Measurements from ENCODE around the gene LSR. TPM values are rescaled to one million over a fixed set of nuclear protein-coding genes. Genes with fewer than 3 reads are reported as not detected.

The LSR gene
- polyA plus RNA-seq, 1 donor (not counting 4 experiments of a cell fraction or from before 2014, with no cell fraction given): 51.3 TPM

DNA sequence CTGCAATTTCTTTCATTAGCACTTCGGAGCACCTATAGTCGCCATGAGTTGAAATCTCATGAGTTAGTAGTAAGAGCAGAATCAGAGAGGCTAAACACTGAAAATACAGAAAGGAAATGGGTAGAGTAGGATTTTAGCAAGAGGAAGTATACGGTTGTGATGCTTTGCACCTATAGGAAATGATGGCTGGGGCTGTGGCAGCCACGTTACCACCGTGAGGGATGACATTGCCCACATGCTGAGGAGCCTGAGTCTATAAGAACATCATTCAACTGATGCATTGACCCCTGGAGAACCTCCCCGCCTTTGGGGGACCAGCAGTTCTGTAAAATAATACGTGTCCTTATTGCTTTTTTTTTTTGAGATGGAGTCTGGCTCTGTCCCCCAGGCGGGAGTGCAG is 40.7 kb upstream of the LSR start:
- H3K9me1 ChIP-seq (ENCODE audit: control insufficient read depth, extremely low read depth, insufficient read depth, low read length): no peaks in the 10 kb centered on the region
- no peaks in the 10 kb centered on the region for H3K9me3 ChIP-seq (ENCODE audit: control insufficient read depth, low read depth, low read length)
- no peaks in the 10 kb centered on the region for H4K20me1 ChIP-seq (ENCODE audit: control insufficient read depth, extremely low read depth, insufficient read depth, low read length)
- FAIRE-seq (no peak), DNase-seq (ENCODE audit: low read depth, low spot score) (no peak)
- H3K4me1 ChIP-seq (ENCODE audit: control insufficient read depth, extremely low read depth, insufficient read depth, low read length): no peaks in the 10 kb centered on the region
- H2AFZ ChIP-seq (ENCODE audit: control insufficient read depth, low read length): no peak overlapping the region
- no peaks in the 10 kb centered on the region for H3K79me2 ChIP-seq (ENCODE audit: control insufficient read depth, insufficient read depth, low read length)
- TF ChIP-seq, protein P1, sequence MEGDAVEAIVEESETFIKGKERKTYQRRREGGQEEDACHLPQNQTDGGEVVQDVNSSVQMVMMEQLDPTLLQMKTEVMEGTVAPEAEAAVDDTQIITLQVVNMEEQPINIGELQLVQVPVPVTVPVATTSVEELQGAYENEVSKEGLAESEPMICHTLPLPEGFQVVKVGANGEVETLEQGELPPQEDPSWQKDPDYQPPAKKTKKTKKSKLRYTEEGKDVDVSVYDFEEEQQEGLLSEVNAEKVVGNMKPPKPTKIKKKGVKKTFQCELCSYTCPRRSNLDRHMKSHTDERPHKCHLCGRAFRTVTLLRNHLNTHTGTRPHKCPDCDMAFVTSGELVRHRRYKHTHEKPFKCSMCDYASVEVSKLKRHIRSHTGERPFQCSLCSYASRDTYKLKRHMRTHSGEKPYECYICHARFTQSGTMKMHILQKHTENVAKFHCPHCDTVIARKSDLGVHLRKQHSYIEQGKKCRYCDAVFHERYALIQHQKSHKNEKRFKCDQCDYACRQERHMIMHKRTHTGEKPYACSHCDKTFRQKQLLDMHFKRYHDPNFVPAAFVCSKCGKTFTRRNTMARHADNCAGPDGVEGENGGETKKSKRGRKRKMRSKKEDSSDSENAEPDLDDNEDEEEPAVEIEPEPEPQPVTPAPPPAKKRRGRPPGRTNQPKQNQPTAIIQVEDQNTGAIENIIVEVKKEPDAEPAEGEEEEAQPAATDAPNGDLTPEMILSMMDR (optimal IDR thresholded peaks at IDR 0.05 in 1 of 3, IDR thresholded peaks at IDR 0.05 in 1 of 3, conservative IDR thresholded peaks at IDR 0.05 in 1 of 3; ENCODE audit: extremely low read depth in 1 of 3, insufficient read depth in 2 of 3, low read length in 3 of 3): no peak
- TF ChIP-seq EZH2 (IDR thresholded peaks at IDR 0.05; ENCODE audit: low read length): no peak
- dilution Hi-C loops (cut with MboI; ENCODE audit: extremely low pct_ligation_motif_present, low sequenced_read_pairs): no loop called here
- H3K36me3 ChIP-seq (ENCODE audit: control insufficient read depth in 2 of 2, extremely low read depth in 1 of 2, insufficient read depth in 2 of 2, low read length in 2 of 2): no peaks in the 10 kb centered on the region
- no peak overlapping the region for H3K4me3 ChIP-seq (ENCODE audit: control insufficient read depth in 2 of 3, extremely low read depth in 1 of 3, insufficient read depth in 2 of 3, low read depth in 1 of 3, low read length in 3 of 3)
- H3K9ac ChIP-seq (ENCODE audit: control insufficient read depth, extremely low read depth, insufficient read depth, low read length): no peak overlapping the region
- H3K4me2 ChIP-seq (ENCODE audit: control insufficient read depth, extremely low read depth, insufficient read depth, low read depth, low read length): no peak overlapping the region
- no peak overlapping the region for H3K27ac ChIP-seq (ENCODE audit: control insufficient read depth, insufficient read depth, low read length)
- no peaks in the 10 kb centered on the region for H3K27me3 ChIP-seq (ENCODE audit: control insufficient read depth, extremely low read depth, insufficient read depth, low read length)

DNA sequence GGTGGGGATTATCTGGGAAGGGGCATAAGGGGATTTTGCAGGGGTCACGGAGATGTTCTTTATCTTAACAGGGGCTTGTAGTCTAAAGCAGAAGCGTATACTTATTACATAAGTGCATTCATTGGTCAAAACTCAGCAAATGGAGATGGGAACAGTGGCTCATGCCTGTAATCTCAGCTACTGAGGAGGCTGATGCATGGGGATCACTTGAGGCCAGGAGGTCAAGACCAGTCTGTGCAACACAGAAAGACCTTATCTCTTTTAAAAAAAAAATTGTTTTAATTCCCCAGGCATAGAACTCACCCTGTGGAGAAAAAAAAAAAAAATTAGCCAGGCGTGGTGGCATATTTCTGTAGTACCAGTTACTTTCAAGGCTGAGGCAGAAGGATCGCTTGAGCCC is 39.2 kb upstream of the LSR start:
- TF ChIP-seq, protein P1 (optimal IDR thresholded peaks at IDR 0.05 in 1 of 3, IDR thresholded peaks at IDR 0.05 in 1 of 3, conservative IDR thresholded peaks at IDR 0.05 in 1 of 3; ENCODE audit: extremely low read depth in 1 of 3, insufficient read depth in 2 of 3, low read length in 3 of 3): no peak
- TF ChIP-seq EZH2 (IDR thresholded peaks at IDR 0.05; ENCODE audit: low read length): no peak
- Histone ChIP-seq H3K9me1 (ENCODE audit: control insufficient read depth, extremely low read depth, insufficient read depth, low read length) (no peaks in the 10 kb centered on the region), H2AFZ (ENCODE audit: control insufficient read depth, low read length) (no peak overlapping the region), H3K4me2 (ENCODE audit: control insufficient read depth, extremely low read depth, insufficient read depth, low read depth, low read length) (no peak overlapping the region), H3K79me2 (ENCODE audit: control insufficient read depth, insufficient read depth, low read length) (no peaks in the 10 kb centered on the region), H4K20me1 (ENCODE audit: control insufficient read depth, extremely low read depth, insufficient read depth, low read length) (peaks cover 3% of the 10 kb centered on the region), H3K36me3 (ENCODE audit: control insufficient read depth in 2 of 2, extremely low read depth in 1 of 2, insufficient read depth in 2 of 2, low read length in 2 of 2) (no peaks in the 10 kb centered on the region), H3K27me3 (ENCODE audit: control insufficient read depth, extremely low read depth, insufficient read depth, low read length) (no peaks in the 10 kb centered on the region), H3K9ac (ENCODE audit: control insufficient read depth, extremely low read depth, insufficient read depth, low read length) (no peak overlapping the region), H3K9me3 (ENCODE audit: control insufficient read depth, low read depth, low read length) (no peaks in the 10 kb centered on the region), H3K27ac (ENCODE audit: control insufficient read depth, insufficient read depth, low read length) (no peak overlapping the region), H3K4me3 (ENCODE audit: control insufficient read depth in 2 of 3, extremely low read depth in 1 of 3, insufficient read depth in 2 of 3, low read depth in 1 of 3, low read length in 3 of 3) (no peak overlapping the region), H3K4me1 (ENCODE audit: control insufficient read depth, extremely low read depth, insufficient read depth, low read length) (peaks cover 12% of the 10 kb centered on the region)
- DNase-seq (ENCODE audit: low read depth, low spot score) (no peak), FAIRE-seq (no peak)
- dilution Hi-C loops (cut with MboI; ENCODE audit: extremely low pct_ligation_motif_present, low sequenced_read_pairs): no loop called here
